ENCODE data around the gene STIMATE.
A peak's percentile ranks its signal among the peaks of the same experiment; 100 is the strongest.

DNA sequence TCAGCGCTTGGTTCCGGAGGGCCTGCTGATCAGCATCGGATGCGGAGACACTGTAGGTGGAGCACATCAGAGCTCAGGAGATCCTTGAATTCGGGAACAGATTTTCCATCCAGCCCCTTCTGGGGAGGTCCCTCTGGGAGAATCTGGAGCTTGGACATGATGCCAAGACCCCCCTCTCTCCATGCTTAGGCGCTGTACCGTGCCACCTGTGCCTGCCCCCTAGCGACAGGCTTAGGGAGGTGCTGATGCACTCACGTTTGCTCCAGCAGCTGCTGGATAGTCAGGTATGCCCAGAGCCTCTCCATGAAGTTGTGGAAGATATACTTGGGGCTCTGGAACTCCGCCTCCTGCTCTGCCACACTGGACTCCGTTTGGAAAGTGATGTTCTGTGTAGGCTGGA lies 76.6 kb downstream of the STIMATE start:
- TF ChIP-seq, protein P1, sequence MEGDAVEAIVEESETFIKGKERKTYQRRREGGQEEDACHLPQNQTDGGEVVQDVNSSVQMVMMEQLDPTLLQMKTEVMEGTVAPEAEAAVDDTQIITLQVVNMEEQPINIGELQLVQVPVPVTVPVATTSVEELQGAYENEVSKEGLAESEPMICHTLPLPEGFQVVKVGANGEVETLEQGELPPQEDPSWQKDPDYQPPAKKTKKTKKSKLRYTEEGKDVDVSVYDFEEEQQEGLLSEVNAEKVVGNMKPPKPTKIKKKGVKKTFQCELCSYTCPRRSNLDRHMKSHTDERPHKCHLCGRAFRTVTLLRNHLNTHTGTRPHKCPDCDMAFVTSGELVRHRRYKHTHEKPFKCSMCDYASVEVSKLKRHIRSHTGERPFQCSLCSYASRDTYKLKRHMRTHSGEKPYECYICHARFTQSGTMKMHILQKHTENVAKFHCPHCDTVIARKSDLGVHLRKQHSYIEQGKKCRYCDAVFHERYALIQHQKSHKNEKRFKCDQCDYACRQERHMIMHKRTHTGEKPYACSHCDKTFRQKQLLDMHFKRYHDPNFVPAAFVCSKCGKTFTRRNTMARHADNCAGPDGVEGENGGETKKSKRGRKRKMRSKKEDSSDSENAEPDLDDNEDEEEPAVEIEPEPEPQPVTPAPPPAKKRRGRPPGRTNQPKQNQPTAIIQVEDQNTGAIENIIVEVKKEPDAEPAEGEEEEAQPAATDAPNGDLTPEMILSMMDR (conservative IDR thresholded peaks at IDR 0.05; ENCODE audit: low read length): peak; percentile 77
- TF ChIP-seq EZH2phosphoT487 (IDR thresholded peaks at IDR 0.05; ENCODE audit: borderline replicate concordance, low read depth, low read length): no peak

Data from OCI-LY7 (cell line).